Osteoblast (primary cell): Measurements from ENCODE around the gene IQCM. TPM values are rescaled to one million over a fixed set of nuclear protein-coding genes. Genes with fewer than 3 reads are reported as not detected.

Experiments used
- DNase-seq: peaks from one replicate; pipeline ENCODE4 v3.0.0; 2011; ENCODE audit warnings: low spot score, mixed read lengths; ENCODE audit not compliant: insufficient read length; ENCODE audit errors: missing footprints
- H2AFZ ChIP-seq: 2 replicates; pipeline ENCODE4 v1.6.0; 2011; ENCODE audit warnings: mild to moderate bottlenecking, low read length
- H3K27ac ChIP-seq: 2 replicates; pipeline ENCODE4 v1.5.1; 2011; ENCODE audit warnings: mild to moderate bottlenecking, low read depth, low read length, moderate library complexity
- H3K27me3 ChIP-seq: 2 replicates; pipeline ENCODE4 v1.6.0; 2012; ENCODE audit warnings: mild to moderate bottlenecking, control low read depth, inconsistent platforms, low read length, moderate library complexity; ENCODE audit not compliant: insufficient read depth
- H3K36me3 ChIP-seq: 2 replicates; pipeline ENCODE4 v1.5.1; 2011; ENCODE audit warnings: mild to moderate bottlenecking, low read length, control low read depth, moderate library complexity; ENCODE audit not compliant: insufficient read depth
- H3K4me1 ChIP-seq: 2 replicates; pipeline ENCODE4 v1.5.1; 2011; ENCODE audit warnings: mild to moderate bottlenecking, low read length, control low read depth, moderate library complexity; ENCODE audit not compliant: insufficient read depth
- H3K4me2 ChIP-seq: 2 replicates; pipeline ENCODE4 v1.6.0; 2011; ENCODE audit warnings: mild to moderate bottlenecking, low read length; ENCODE audit not compliant: insufficient read depth
- H3K4me3 ChIP-seq: fragments of 200-600 bp; sonication (generic); 3 replicates; pipeline ENCODE4 v1.5.1; 2012; ENCODE audit warnings: mild to moderate bottlenecking, low read length, inconsistent platforms; ENCODE audit not compliant: insufficient read depth
- H3K79me2 ChIP-seq: 2 replicates; pipeline ENCODE4 v1.6.0; 2012; ENCODE audit warnings: mild to moderate bottlenecking, low read length, control low read depth, inconsistent platforms; ENCODE audit not compliant: insufficient read depth
- H3K9me3 ChIP-seq: 2 replicates; pipeline ENCODE4 v1.5.1; 2011; ENCODE audit warnings: low read depth, low read length, control low read depth
- H4K20me1 ChIP-seq: 2 replicates; pipeline ENCODE4 v1.6.0; 2012; ENCODE audit warnings: mild to moderate bottlenecking, low read length, control low read depth; ENCODE audit not compliant: insufficient read depth
- total RNA-seq: library from RNA; depleted of rRNA; stranded (reverse); fragments of >200 nt; gene quantifications from 2 replicates; pipeline ENCODE4 v1.2.3, GENCODE V29; 2012
- TF ChIP-seq, protein P1 (sequence below): IDR thresholded peaks from 2 replicates; pipeline ENCODE4 v1.5.1; 2011; ENCODE audit warnings: mild to moderate bottlenecking, low read depth, low read length, moderate library complexity; ENCODE audit errors: extremely low read depth

Gene IQCM
- total RNA-seq, 1 donor = not detected

DNA sequence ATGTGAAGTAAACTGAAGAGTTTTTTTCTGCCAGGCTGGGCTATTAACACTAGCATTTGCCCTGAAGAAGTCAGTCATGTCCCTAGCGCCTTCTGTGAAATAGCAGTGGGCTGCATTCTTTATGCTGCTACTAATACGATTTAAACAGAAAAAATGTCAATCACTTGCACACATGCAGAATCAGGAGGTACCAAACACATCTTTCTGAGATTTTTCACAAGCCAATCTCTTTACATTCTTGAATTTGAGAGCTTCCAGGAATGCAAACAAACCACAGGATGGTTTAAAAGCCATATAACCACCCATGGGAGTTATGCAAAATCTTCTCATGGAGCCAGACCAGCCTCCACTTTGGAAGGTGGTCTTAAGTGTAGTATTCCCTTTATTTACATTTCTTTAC, 220.1 kb downstream of the IQCM start:
- Histone ChIP-seq H3K4me3 (no peak overlapping the region), H2AFZ (no peak overlapping the region), H3K9me3 (no peaks in the 10 kb centered on the region), H3K27me3 (no peaks in the 10 kb centered on the region), H3K4me2 (no peak overlapping the region), H3K79me2 (no peaks in the 10 kb centered on the region), H3K27ac (no peak overlapping the region), H4K20me1 (no peaks in the 10 kb centered on the region), H3K4me1 (no peaks in the 10 kb centered on the region), H3K36me3 (no peaks in the 10 kb centered on the region)
- no peak for DNase-seq
- TF ChIP-seq, protein P1, sequence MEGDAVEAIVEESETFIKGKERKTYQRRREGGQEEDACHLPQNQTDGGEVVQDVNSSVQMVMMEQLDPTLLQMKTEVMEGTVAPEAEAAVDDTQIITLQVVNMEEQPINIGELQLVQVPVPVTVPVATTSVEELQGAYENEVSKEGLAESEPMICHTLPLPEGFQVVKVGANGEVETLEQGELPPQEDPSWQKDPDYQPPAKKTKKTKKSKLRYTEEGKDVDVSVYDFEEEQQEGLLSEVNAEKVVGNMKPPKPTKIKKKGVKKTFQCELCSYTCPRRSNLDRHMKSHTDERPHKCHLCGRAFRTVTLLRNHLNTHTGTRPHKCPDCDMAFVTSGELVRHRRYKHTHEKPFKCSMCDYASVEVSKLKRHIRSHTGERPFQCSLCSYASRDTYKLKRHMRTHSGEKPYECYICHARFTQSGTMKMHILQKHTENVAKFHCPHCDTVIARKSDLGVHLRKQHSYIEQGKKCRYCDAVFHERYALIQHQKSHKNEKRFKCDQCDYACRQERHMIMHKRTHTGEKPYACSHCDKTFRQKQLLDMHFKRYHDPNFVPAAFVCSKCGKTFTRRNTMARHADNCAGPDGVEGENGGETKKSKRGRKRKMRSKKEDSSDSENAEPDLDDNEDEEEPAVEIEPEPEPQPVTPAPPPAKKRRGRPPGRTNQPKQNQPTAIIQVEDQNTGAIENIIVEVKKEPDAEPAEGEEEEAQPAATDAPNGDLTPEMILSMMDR = no peak

DNA sequence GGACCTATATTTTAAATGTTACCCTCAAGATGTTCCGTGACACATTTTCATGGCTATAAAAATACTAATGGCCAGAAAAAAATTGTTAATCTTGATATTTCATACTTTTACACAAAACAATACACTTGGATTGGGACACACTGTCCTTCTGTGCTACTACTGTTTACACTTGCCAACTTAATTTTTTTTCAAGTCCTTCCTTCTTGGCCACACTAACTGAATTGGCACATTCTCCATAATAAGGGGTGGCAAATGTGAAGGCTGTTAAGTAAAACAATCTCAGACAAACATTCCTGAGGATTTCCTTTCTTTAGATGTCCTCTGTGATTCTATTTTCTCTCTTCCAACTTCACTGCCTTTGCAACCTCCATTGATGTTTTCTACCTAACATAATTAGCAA, 225.8 kb downstream of the IQCM start:
- TF ChIP-seq, protein P1 = no peak
- no peaks in the 10 kb centered on the region for H3K4me1 ChIP-seq
- DNase-seq = no peak

DNA sequence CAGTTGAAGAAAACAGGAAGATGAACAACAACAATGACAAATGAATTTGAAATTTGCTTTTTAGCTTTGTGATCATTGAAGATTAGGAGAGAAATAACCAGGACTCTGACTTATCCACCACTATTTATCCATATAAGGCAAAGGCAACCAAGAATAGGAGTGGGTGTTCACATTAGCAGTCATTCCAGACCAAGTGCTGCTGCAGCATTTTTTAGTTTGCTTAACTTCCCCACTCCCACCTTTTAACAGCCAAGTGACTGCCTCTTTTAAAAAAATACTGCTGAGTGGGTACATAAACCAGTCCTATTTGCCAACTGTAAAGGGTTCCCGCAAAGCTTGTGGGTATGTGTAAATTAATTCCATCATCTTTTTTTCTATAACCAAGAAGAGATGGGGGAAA, 230.9 kb downstream of the IQCM start:
- Histone ChIP-seq H3K4me2 (no peak overlapping the region), H2AFZ (no peak overlapping the region)
- DNase-seq = no peak

More for the DNA sequence above, 225.8 kb downstream of the IQCM start:
- Histone ChIP-seq H3K27ac (no peak overlapping the region), H4K20me1 (no peaks in the 10 kb centered on the region), H3K4me3 (no peak overlapping the region), H3K4me2 (no peak overlapping the region), H3K27me3 (no peaks in the 10 kb centered on the region), H3K9me3 (no peaks in the 10 kb centered on the region), H3K79me2 (no peaks in the 10 kb centered on the region), H3K36me3 (no peaks in the 10 kb centered on the region), H2AFZ (no peak overlapping the region)

DNA sequence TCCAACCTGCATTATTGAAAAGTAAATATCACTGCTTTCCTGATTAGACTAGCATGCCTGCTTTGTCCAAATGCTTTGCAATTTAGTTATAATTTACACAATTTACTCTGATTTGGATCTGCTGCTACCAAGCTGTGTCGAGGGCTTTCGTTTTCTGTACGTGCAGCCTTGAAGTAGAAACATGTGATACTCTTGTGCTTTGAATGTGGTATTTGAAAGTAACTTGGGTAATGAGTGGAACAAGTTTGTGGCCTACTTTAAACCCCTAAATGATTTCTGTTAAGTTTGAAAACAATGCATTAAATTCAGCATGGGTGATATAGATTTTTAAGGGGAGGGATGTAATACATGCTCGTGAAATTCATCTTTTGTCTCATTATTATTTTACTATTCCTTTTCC, 240.7 kb downstream of the IQCM start:
- DNase-seq = no peak
- Histone ChIP-seq H2AFZ (no peak overlapping the region), H3K4me3 (no peak overlapping the region), H3K27ac (no peak overlapping the region), H3K9me3 (no peaks in the 10 kb centered on the region), H3K4me2 (peak overlapping the region; percentile 25), H3K36me3 (no peaks in the 10 kb centered on the region), H4K20me1 (no peaks in the 10 kb centered on the region), H3K4me1 (no peaks in the 10 kb centered on the region), H3K79me2 (no peaks in the 10 kb centered on the region), H3K27me3 (no peaks in the 10 kb centered on the region)
- TF ChIP-seq, protein P1 = no peak

More for the DNA sequence above, 230.9 kb downstream of the IQCM start:
- Histone ChIP-seq H3K4me3 (no peak overlapping the region), H3K9me3 (no peaks in the 10 kb centered on the region), H3K4me1 (no peaks in the 10 kb centered on the region), H4K20me1 (no peaks in the 10 kb centered on the region), H3K27ac (no peak overlapping the region), H3K36me3 (no peaks in the 10 kb centered on the region), H3K79me2 (no peaks in the 10 kb centered on the region), H3K27me3 (no peaks in the 10 kb centered on the region)
- TF ChIP-seq, protein P1 = no peak
